Measurements from ENCODE around the gene PLLP.

Gene PLLP

DNA sequence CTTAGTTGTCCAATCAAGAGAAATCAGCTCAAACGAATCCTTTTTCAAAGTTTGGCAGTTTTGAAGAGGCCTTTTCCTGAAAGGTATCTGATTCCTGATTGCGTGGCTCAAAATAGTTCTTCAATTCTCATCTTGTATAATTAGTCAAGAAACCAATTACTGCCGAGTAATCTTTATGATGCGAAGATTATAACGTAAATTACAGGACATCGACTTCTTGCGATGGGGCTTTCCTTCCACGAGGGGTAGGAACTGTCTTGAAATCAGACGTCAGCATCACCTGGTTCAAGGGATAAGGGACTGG lies 40.1 kb downstream of the PLLP start:
- no peaks in the 10 kb centered on the region for H3K27me3 ChIP-seq (ENCODE audit: insufficient read depth, low read length, poor library complexity, severe bottlenecking)
- H3K4me2 ChIP-seq (ENCODE audit: low read depth, low read length, poor library complexity, severe bottlenecking): peak overlapping the region; percentile 96
- peak overlapping the region; percentile 81 for H3K9ac ChIP-seq (ENCODE audit: low read depth, low read length, poor library complexity, severe bottlenecking)
- no peak for TF ChIP-seq EZH2phosphoT487 (IDR thresholded peaks at IDR 0.05; ENCODE audit: borderline replicate concordance)
- TF ChIP-seq, protein P1, sequence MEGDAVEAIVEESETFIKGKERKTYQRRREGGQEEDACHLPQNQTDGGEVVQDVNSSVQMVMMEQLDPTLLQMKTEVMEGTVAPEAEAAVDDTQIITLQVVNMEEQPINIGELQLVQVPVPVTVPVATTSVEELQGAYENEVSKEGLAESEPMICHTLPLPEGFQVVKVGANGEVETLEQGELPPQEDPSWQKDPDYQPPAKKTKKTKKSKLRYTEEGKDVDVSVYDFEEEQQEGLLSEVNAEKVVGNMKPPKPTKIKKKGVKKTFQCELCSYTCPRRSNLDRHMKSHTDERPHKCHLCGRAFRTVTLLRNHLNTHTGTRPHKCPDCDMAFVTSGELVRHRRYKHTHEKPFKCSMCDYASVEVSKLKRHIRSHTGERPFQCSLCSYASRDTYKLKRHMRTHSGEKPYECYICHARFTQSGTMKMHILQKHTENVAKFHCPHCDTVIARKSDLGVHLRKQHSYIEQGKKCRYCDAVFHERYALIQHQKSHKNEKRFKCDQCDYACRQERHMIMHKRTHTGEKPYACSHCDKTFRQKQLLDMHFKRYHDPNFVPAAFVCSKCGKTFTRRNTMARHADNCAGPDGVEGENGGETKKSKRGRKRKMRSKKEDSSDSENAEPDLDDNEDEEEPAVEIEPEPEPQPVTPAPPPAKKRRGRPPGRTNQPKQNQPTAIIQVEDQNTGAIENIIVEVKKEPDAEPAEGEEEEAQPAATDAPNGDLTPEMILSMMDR (conservative IDR thresholded peaks at IDR 0.05; ENCODE audit: low read length): no peak
- no peaks in the 10 kb centered on the region for H3K9me3 ChIP-seq (ENCODE audit: insufficient read depth, low read depth, low read length)
- peaks cover 14% of the 10 kb centered on the region for H3K4me1 ChIP-seq (ENCODE audit: insufficient read depth, low read length, poor library complexity, severe bottlenecking)
- no peaks in the 10 kb centered on the region for H3F3A ChIP-seq (ENCODE audit: low read depth)
- peaks cover 16% of the 10 kb centered on the region; the same call in 1 of the 2 replicates for H3K36me3 ChIP-seq (ENCODE audit: insufficient read depth, low read length)
- H2AFZ ChIP-seq (ENCODE audit: low read length): peak overlapping the region; percentile 86
- H3K79me2 ChIP-seq (ENCODE audit: insufficient read depth, low read length): peaks cover 15% of the 10 kb centered on the region
- no peaks in the 10 kb centered on the region for H3K9me2 ChIP-seq (replicated peaks; ENCODE audit: low read depth, low read length)
- peak overlapping the region; percentile 77 for H3K4me3 ChIP-seq (ENCODE audit: low read length, poor library complexity, severe bottlenecking)
- no peaks in the 10 kb centered on the region for H4K20me1 ChIP-seq (ENCODE audit: insufficient read depth, low read length, poor library complexity, severe bottlenecking)

GRCh38 chr16:57242650-57243049 lies 41.8 kb downstream of the PLLP start:
- H3F3A ChIP-seq (ENCODE audit: low read depth): no peaks in the 10 kb centered on the region
- no peak overlapping the region for H3K4me3 ChIP-seq (ENCODE audit: low read length, poor library complexity, severe bottlenecking)
- H3K79me2 ChIP-seq (ENCODE audit: insufficient read depth, low read length): peaks cover 15% of the 10 kb centered on the region
- TF ChIP-seq, protein P1 (conservative IDR thresholded peaks at IDR 0.05; ENCODE audit: low read length): no peak
- no peak for TF ChIP-seq EZH2phosphoT487 (IDR thresholded peaks at IDR 0.05; ENCODE audit: borderline replicate concordance)
- no peak overlapping the region for H3K9ac ChIP-seq (ENCODE audit: low read depth, low read length, poor library complexity, severe bottlenecking)
- no peak overlapping the region for H3K4me2 ChIP-seq (ENCODE audit: low read depth, low read length, poor library complexity, severe bottlenecking)
- no peaks in the 10 kb centered on the region for H3K27me3 ChIP-seq (ENCODE audit: insufficient read depth, low read length, poor library complexity, severe bottlenecking)
- H4K20me1 ChIP-seq (ENCODE audit: insufficient read depth, low read length, poor library complexity, severe bottlenecking): no peaks in the 10 kb centered on the region
- no peaks in the 10 kb centered on the region for H3K9me3 ChIP-seq (ENCODE audit: insufficient read depth, low read depth, low read length)
- H3K36me3 ChIP-seq (ENCODE audit: insufficient read depth, low read length): peaks cover 28% of the 10 kb centered on the region; the same call in 1 of the 2 replicates
- H2AFZ ChIP-seq (ENCODE audit: low read length): no peak overlapping the region
- H3K4me1 ChIP-seq (ENCODE audit: insufficient read depth, low read length, poor library complexity, severe bottlenecking): peaks cover 14% of the 10 kb centered on the region
- no peaks in the 10 kb centered on the region for H3K9me2 ChIP-seq (replicated peaks; ENCODE audit: low read depth, low read length)

- H3K4me3 ChIP-seq (ENCODE audit: low read length, poor library complexity, severe bottlenecking): no peak overlapping the region
- peaks cover 34% of the 10 kb centered on the region; the same call in 1 of the 2 replicates for H3K36me3 ChIP-seq (ENCODE audit: insufficient read depth, low read length)
- H2AFZ ChIP-seq (ENCODE audit: low read length): no peak overlapping the region
- no peak overlapping the region for H3K4me2 ChIP-seq (ENCODE audit: low read depth, low read length, poor library complexity, severe bottlenecking)
- TF ChIP-seq EZH2phosphoT487 (IDR thresholded peaks at IDR 0.05; ENCODE audit: borderline replicate concordance): no peak
- TF ChIP-seq, protein P1 (conservative IDR thresholded peaks at IDR 0.05; ENCODE audit: low read length): no peak
- H3K9me3 ChIP-seq (ENCODE audit: insufficient read depth, low read depth, low read length): no peaks in the 10 kb centered on the region
- H3K27me3 ChIP-seq (ENCODE audit: insufficient read depth, low read length, poor library complexity, severe bottlenecking): no peaks in the 10 kb centered on the region
- H3K79me2 ChIP-seq (ENCODE audit: insufficient read depth, low read length): peaks cover 6% of the 10 kb centered on the region
- no peaks in the 10 kb centered on the region for H3F3A ChIP-seq (ENCODE audit: low read depth)
- no peak overlapping the region for H3K9ac ChIP-seq (ENCODE audit: low read depth, low read length, poor library complexity, severe bottlenecking)
- H3K4me1 ChIP-seq (ENCODE audit: insufficient read depth, low read length, poor library complexity, severe bottlenecking): peaks cover 10% of the 10 kb centered on the region
- H4K20me1 ChIP-seq (ENCODE audit: insufficient read depth, low read length, poor library complexity, severe bottlenecking): no peaks in the 10 kb centered on the region
- no peaks in the 10 kb centered on the region for H3K9me2 ChIP-seq (replicated peaks; ENCODE audit: low read depth, low read length)
Measured at GRCh38 chr16:57240851-57241250, 43.6 kb downstream of the PLLP start.
